AG09319 (cell line): ENCODE data around the gene THSD7B.
"Not testable (repeated sequence)": the region's sequence is repeated elsewhere in the genome, so short reads cannot be mapped to it uniquely, and the experiment has no call there.

Source experiments
- DNase-seq: peaks from one replicate; pipeline ENCODE4 v3.0.0-alpha.2; 2010; ENCODE audit warnings: low read depth; ENCODE audit errors: extremely low read depth
- CTCF ChIP-seq: IDR thresholded peaks from 2 replicates; pipeline ENCODE4 v1.5.1; 2011; ENCODE audit warnings: low read depth, mild to moderate bottlenecking, inconsistent platforms, low read length, moderate library complexity

THSD7B gene

GRCh38 chr2:137298377-137298776 is 533.0 kb downstream of the THSD7B start:
- no peak for TF ChIP-seq CTCF

GRCh38 chr2:137300987-137301386 is 535.6 kb downstream of the THSD7B start:
- TF ChIP-seq CTCF: no peak
- no peak for DNase-seq

More at GRCh38 chr2:137298377-137298776, 533.0 kb downstream of the THSD7B start:
- DNase-seq: no peak

GRCh38 chr2:137302957-137303356 is 537.6 kb downstream of the THSD7B start:
- TF ChIP-seq CTCF: no peak
- DNase-seq: no peak

- no peak for TF ChIP-seq CTCF
- DNase-seq: no peak
These were observed 550.7 kb downstream of the THSD7B start for GRCh38 chr2:137316075-137316474.

- TF ChIP-seq CTCF: no peak
- DNase-seq: no peak
These were observed 556.2 kb downstream of the THSD7B start for GRCh38 chr2:137321566-137321965.

GRCh38 chr2:137331562-137331961 is 566.2 kb downstream of the THSD7B start:
- DNase-seq: not testable (repeated sequence)

- no peak for TF ChIP-seq CTCF
- DNase-seq: peak; percentile 25
These were observed 568.2 kb downstream of the THSD7B start for GRCh38 chr2:137333386-137334165.

- TF ChIP-seq CTCF: no peak
- no peak for DNase-seq
These were observed 570.7 kb downstream of the THSD7B start for GRCh38 chr2:137336067-137336466.
